ENCODE data around the gene ALK.

ALK gene

DNA sequence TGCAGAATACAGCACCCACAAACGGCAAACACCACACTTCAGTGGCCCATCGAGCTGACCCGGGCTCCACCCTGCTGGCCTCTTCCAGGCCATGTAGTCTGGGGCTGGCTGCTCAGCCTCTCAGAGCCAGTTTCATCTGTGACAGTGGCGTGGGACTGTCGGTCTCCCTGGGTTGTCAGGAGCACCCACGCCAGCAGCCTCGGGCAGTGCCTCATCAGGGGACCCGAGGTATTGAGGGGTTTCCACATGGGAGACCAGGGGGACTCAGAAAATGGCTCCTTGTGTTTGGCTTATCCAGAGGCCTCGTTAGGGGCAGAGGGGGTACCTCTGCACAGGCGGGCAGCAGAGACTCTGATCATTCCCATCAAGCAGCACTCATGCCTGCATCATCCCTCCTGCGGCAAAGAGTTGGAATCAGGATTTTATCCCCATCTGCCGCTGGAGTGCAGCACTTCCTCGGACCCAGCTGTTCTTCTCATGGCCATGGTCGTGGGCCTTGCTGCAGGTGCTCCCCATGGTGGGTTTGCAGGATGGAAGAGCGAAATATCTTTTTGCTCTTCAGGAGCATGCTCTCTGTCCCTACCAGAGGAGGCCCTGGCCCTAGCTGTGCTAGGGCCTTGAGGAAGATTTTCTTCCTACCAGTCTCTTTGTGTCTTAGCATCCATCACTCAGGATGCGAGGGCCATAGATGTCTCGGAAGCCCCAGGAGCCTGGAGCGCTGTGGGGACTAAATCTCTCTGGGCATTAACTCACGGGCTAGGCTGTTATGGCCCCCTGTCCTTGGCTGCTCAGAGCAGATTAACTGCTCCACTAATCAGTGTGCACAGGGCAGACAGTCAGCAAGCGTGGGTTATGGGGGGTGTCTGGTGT lies 705.4 kb downstream of the ALK start:
- no peak for DNase-seq

DNA sequence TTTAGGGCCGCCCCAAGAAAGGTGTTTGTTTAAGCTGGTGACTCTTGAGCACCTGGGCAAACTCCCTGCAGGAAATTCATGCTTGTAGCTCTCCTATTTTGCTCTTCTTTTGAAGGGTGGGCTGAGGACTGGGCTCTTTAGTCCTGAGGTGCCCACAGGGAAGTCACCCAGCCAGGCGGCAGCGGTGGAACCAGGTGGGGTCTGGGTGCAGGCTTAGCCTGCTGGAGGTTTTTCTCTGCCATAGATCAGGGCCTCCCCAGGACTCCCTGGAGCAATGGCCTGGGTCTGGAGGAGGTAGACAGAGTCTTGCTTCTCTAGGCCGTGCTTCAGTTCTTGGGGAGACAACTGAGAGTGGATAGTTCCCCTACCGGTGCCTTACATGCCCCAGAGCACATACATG lies 706.3 kb downstream of the ALK start:
- DNase-seq = no peak

DNA sequence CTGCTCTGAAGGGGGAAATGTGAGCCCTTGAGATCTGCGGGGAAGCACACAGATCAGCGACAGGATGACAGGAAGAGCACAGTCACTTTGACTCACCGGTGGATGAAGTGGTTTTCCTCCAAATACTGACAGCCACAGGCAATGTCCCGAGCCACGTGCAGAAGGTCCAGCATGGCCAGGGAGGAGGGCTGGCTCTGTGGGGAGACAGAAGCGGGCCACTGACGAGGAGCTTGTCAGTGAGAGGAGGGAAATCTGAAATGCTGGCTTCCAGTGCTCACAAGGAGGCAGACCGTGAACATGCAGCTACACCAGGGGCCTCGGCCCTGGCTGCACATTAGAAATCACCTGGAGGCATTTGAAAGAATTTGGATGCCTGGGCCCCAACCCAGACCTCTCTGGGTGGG lies 707.5 kb downstream of the ALK start:
- no peak for DNase-seq

DNA sequence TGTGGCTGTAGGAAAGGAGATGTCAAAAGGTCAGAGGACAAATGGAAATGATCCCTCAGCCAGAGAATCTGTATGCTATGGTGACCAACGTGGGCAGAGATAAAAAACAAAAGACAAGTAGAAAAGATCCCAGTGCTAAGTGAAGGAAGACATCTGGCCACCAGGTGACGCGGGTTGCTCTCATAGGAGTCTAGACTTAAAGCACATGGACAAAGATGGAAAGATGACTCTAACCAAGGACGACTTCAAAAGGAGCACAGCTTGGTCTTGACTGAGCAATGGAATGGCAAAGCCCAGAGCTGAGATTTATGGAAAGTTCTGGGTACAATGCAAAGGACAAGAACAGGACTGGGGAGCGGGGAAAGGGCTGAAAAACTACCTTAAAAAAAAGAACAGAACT lies 709.4 kb downstream of the ALK start:
- no peak for DNase-seq

DNA sequence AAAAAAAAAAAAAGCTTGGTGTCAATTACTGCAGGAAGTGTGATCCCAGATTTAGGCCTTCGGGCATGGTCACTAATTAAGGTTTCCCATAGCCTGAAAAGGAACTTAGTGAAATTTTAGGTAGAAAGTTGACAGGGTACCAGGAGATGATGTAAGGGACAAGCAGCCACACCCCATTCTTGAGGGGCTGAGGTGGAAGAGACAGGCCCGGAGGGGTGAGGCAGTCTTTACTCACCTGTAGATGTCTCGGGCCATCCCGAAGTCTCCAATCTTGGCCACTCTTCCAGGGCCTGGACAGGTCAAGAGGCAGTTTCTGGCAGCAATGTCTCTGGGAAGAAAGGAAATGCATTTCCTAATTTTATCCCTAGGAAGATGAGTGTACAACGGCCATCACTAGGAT lies 711.8 kb downstream of the ALK start:
- DNase-seq = no peak

DNA sequence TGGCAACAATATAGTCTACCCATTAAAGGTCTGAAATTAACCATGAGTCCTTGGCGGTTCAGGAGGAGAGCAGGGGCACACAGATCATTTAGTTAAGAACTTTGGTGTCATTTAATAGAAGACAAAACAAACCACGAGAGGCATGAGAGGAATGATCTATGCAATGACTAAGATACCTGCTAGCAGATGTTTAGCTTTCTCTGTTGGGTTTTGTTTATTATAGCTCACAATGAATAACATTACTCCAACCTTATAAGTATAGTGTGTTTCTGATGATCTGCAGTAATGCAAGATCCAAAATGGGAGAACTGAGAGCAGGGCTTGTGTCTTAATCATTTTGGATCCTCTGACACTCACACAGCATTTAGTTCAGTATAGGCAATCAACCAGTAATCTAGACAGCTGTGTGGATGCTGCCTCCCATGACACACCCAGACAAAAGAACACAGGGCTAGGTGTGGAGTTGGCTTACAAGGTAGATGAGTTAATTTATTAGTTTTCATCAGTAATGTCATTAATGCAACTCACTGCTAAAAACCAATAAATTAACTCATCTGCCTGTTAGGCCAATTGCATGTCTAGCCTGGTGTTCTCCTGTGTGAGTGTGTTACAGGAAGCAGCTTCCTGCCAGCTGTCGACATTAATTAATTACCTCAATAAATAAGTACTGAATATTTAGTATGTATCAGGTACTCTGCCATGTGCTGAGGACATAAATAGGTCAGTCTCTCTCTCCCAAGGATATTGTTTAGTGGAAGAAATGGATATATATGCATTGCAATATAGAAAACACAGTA lies 713.8 kb downstream of the ALK start:
- DNase-seq = no peak

DNA sequence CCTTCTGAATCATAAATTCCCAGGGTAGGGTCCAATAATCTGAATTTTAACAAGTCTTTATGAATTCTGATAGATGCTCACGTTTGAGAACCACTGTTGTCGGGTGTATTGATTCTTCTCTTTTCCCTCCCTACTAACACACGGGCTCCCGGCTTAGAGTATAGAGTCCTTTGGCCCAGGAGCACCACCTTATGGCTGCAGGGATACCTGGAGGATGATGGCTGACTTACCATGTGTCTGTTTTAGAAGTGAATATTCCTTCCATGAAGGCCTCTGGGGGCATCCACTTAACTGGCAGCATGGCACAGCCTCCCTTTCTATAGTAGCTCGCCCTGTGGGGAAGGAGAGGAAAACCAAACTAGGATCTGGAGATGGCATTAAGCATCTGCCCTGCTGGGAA lies 714.4 kb downstream of the ALK start:
- no peak for DNase-seq

DNA sequence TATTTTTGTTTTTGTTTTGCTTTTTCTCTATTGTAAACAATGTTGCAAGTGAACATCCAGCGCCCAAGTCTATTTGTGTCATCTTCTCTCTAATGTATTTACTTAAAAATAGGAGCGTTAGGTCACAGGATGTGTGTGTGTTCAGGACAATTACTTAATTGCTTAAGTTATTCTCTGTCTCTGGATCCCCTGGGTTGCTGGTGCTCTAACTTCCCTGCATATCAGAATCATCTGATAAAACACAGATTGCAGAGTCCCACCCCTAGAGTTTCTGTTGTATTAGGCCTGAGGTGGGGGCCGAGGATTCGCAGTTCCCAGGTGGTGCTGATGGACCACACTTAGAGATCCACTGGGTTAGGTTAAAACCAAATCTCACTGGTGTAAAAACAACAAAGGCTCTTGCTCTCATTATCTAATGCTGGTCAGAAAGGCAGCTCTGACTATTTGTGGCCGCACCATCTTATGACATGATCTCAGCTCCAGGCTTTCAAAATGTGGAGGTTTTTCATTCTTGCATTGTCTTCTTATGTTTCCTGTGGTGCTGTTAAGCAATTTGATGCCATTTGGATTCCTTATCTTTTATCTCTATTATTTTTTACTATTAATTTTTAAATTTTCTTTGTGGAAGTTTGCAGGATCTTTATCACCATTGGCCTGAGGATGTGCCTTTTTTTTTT lies 718.4 kb downstream of the ALK start:
- DNase-seq = no peak

DNA sequence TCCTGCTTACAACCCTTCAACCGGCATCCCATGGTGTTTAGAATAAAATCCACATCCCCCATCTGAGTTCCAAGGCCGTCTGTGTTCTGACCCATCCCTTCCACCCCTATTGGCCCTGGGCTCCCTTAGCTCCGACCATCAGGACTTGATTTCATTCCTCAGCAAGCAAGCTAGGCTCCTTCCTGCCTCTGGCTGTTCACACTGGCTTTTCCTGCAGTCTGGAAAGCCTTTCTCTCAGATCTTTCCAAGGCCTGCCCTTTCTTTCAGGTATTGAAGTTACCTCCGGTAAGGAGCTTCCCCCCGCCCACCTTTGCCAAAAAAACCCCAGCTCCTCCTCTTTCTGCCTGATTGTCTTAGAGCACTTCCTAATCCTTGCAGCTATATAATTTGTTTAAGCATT lies 719.4 kb downstream of the ALK start:
- no peak for DNase-seq

DNA sequence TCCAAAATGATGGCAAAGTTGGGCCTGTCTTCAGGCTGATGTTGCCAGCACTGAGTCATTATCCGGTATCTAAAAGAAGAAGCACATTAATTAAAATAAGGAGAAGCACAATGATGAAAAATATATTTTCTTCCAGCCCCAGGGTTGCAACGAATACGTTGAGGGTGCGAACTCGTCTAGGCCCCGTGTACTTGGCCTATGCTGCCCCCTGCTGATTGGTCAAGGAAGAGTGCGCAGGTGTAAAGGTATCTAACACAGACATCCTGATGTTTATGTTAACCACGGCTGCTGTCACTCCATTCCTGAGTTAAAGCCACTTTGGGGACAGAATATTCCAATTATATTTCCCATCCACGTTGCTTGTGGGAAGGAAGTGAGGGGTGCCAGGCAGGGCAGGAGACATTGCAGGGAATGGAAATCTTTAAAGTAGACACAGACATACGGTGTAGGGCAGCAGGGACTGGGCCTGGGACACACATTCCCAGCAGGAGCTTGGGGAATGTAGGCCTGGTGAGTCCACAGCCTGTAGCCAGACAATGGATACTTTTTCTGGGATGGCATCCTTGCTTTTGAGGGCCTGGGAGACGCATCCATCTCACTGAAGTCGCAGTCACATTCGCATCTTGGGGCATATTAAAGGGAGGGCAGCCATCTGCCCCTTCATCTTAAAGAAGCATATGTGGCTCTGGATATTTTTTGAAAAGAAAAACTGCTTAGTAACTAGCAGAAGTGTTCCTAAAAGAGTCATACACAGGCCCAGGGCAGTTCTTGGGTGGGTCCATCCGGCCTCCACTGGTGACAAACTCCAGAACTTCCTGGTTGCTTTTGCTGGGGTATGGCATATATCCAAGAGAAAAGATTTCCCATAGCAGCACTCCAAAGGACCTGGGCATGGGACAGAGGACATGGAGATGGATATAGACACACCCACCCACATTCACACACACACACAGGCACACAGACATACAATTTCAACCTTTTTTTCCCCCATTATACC lies 724.3 kb downstream of the ALK start:
- DNase-seq = peak; percentile 16

DNA sequence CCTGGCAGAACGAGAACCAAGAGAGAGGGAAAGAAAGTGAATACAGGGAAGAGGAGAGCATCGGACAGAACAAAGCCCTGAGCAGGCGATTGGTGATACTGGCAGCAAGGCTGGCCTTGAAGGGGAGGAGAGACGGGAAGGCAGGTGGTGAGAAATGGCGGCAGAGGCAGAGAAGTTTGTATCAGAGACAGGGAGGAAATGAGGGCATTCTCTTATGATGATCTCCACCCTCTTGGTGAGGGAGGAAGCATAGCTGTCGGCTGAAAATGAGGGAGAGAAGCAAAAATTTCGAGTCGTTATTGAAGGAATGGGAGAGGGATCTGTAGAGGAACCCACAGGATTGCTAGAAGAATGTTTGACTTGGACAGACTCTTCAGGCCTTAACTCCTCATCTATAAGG lies 725.6 kb downstream of the ALK start:
- no peak for DNase-seq

DNA sequence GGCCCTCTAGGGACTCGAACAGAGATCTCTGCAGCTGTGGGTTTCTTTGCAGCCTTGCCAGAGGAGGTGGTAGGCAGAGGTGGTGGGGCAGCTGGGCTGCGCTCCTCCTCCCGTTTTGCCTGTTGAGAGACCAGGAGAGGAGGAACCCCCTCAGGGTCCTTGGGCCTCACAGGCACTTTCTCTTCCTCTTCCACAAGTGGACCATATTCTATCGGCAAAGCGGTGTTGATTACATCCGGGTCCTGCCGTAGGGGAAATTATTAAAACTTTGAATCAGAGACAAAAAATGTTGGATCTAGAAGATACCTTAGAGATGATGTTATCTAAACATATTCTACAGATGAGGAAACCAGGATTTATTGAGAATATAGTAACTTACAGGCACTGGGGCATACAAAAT lies 727.7 kb downstream of the ALK start:
- no peak for DNase-seq

DNA sequence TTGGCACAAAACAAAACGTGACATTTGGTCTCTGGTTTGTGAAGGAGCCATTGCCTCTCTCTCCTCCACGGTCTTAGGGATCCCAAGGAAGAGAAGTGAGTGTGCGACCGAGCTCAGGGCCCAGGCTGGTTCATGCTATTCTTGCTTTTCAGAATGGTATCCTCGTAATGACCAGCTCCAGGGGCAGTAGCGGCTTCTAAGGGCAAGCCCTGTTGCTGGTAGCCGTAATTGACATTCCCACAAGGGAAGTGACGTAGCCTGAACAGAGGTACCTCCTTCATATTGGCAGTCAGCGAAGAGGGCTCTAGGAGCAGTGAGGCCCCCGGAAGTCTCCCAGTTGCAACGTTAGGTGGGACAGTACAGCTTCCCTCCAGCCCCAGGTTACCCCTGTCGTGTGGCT lies 728.3 kb downstream of the ALK start:
- DNase-seq = no peak

DNA sequence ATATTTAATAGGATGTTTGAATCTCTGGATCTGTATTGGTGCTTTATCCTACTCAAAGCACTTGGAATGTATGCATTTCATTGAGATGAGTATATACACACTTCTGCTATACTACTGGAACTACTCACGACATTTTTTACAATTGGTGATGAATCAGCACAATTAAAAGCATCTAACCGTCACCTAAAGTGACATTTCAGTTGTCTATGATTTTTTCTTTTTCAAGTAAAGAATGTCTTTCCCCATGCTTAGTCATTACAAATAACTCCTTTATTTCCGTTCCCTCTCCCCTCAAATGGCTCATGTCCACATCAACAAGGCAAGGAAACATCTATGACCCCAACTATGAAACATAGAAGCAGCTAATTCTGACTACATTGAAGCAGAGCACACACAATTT lies 728.9 kb downstream of the ALK start:
- DNase-seq = no peak

DNA sequence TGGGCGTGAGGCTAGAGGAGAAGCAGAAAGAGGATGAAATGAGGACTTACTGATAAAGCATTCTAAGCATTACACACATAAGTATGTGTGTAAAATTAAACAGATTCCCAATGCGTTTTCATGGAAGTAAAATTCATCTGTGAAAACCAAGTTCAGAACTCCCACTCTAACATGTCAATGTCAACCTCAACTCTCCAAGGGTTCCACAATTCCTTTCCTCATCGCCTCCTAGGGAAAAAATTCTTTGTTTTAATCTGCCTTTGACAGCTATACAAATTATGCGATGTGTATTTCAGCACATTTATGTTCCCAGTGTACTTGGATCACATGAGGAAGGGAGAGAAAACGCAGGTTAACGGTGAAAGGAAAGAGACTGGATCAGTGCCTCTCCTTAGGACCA lies 729.6 kb downstream of the ALK start:
- DNase-seq = no peak

DNA sequence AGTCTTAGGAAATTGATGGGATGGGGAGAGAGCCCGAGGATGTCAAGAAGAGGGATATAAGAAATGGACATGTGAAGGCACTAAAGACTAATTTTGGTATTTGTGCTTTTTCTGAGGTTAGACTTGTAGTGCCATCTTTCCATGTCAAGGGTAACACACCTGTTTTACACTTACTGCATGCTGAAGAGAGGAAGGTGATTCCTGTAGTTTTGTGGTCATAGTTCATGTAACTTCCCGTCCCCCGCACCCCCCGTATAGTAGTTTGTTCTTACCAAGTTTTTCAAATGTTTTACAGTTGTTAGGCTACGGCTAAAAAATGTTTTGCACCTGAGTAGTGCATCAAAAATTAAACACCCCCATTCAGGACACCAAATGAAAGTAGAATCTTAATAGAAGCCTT lies 732.3 kb downstream of the ALK start:
- no peak for DNase-seq

DNA sequence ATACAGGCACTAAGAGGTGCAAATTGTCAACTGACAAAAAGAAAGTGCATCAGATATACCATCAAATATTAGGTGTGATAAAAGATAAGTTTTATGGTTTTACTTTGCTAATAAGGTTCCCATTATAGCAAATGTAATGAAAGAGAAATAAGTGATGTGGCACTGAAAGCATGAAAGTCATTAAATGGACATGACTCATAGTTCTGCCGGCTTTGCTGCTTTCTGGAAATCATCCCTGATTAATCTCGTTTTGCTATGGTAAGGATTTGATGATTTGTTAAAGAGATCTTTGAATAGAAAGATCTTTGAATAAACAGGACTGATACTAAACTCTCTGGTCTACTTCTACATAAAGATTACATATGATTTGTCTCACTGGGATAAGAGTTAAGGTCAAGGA lies 733.5 kb downstream of the ALK start:
- DNase-seq = no peak

DNA sequence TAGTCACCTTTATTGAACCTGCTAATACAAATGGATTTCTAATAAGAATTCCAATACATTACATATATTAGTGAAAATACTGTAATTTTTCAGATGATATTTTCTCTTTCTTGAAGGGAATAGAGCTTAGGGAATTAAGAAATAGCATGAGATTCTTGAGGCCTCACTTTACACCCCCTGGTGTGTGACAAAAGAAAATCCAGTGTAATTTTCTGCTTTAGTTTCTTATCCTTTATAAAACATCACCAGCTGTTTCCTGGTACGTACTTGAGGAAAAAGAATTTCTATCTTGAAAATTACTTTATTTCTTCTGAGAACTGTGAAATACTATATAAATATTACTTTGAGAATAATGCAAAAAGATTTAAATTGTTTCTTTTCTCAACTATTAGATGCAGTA lies 734.6 kb downstream of the ALK start:
- no peak for DNase-seq

DNA sequence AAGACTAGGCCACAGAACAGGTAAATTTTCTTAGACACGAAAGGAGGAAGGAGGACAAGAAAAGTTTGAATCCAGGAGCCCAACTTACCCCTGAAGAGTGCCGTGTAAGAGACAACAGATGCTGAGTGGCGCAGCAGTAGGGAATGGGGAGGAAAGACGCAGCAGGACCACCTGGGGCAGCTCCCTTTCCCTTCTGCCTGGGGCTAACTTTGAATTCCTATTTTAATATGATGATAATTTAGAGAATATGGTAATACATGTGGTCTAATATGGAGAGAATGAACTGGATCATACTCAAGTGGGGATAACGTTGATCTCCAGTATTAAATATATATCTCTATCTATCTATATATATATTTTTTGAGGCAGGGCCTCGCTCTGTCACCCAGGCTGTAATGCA lies 736.9 kb downstream of the ALK start:
- no peak for DNase-seq

DNA sequence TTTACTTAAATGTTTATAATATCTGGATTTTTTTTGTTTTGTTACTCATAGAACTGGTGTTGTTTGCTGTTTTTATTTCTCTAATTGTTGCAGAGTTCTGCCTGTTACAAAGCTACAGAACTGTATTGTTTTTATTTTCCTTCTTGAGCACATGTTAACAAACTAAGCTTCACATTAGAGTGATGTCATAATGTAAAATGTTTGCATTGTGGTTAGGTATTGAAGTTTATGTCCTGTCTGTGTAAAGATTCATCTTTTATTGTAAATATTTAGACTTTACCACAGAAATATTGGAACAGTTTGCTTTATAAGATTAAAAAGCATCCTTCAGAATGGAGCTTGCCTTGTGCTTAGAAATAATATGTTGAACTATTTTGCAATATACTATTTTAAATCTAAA lies 738.5 kb downstream of the ALK start:
- DNase-seq = no peak

DNA sequence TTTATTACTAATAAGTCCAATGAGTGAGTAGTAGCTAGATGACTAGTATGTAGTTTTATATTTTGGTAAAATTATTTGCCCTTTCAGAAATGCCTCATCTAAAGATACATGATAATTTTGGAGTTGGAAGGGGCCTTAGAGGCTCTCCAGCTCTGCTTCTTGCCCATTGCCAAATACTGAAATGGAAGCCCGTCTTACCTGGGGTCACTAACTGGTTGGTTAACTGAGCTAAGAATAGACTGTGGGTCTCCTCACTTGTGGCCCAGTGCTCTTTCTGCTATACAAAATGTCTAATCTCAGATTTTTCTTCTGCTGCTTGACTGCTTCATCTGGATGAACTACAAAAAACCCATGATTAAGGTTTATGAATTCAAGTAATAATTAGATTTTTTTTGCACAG lies 739.1 kb downstream of the ALK start:
- no peak for DNase-seq

DNA sequence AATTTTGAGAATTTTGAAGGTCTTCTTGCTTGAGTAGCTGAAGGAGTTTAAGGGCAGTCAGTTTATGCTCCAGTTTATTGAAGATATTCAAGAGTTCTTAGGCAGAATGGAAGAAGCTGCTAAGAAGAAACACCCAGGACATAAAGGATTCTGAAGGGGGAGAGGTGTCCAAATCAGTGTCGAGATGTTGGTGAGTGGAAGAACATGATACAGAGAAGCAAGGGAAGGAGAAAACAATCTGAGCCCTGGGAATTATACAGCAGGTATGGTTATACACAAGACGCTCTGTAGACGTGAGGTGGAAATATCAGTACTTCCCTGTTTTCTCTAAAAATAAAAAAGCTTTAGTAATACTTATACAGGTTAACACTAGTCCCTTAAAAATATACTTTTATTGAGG lies 746.0 kb downstream of the ALK start:
- no peak for DNase-seq

DNA sequence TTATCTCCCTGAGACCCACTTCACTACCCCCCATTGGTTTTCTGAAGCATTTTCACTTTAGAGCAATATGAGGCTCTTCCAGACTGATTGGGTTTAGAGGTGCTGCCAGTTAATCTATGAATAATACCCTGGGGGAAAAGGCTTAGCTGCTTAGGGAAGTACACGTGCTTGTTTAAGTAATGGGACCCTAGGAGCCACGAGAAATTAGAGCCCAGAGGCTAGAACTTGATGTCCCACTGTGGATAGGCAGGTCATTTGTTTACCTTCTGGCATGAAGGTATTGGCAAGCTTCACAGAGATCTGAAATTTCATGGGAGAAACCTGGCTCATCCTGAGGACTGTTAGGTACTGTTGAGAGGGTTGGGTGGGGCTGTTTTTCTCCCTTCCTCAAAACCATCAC lies 746.4 kb downstream of the ALK start:
- DNase-seq = no peak

Measured in NCI-H2029 (cell line).